ENCODE measurements around the gene C1R.
A peak's percentile ranks its signal among the peaks of the same experiment; 100 is the strongest.

C1R gene

DNA sequence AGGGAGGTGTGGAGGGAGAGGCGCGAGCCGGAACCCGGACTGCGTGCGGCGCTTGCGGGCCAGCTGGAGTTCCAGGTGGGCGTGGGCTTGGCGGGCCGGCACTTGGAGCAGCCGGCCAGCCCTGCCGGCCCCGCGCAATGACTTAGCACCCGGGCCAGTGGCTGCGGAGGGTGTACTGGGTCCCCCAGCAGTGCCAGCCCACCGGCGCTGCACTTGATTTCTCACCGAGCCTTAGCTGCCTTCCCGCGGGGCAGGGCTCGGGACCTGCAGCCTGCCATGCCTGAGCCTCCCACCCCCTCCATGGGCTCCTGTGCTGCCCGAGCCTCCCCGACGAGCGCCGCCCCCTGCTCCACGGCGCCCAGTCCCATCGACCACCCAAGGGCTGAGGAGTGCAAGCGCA is 54.8 kb downstream of the C1R start:
- peak; percentile 30 for DNase-seq (ENCODE audit: low read depth, low spot score)

DNA sequence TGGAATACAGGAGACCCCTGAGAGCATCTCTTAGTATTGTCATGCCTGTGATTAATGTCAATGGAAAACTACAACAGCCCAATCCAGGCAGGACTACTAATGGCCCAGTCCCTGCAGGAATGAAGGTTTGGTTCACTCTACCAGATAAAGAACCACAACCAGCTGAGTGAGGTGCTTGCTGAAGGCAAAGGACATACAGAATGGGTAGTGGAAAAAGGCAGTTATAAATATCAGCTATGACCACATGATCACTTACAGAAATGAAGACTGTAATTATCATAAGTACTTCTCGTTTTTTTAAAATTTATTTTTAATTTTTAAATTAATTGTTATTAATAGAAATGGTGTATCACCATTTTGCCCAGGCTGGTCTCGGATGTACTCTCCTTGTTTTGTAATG is 56.8 kb downstream of the C1R start:
- no peak for DNase-seq (ENCODE audit: low read depth, low spot score)

DNA sequence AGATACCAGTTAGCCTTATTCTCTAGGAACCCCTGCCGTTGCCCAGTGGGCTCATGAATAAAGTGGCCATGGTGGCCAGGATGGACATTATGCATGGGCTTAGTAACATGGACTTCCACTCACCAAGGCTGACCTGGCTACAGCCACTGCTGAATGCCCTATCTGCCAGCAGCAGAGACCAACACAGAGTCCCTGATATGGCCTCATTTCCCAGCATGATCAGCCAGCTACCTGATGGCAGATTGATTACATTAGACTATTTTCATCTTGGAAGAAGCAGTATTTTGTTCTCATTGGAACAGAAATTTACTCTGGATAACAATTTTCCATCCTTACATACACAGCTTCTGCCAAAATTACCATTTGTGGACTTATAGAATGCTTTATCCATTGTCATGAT is 57.8 kb downstream of the C1R start:
- DNase-seq (ENCODE audit: low read depth, low spot score), result no peak

DNA sequence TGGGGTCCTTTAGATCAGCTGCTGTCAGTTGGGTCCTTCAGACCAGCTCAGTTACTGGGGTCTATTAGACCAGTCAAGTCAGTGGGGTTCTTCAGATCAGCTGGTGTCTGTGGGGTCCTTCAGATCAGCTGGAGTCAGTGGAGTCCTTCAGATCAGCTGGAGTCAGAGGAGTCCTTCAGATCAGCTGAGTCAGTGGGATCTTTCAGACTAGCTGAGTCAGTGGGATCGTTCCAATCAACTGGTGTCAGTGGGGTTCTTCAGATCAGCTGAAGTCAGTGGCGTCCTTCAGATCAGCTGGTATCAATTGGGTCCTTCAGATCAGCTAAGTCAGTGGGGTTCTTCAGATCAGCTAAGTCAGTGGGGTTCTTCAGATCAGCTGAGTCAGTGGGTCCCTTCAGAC is 59.3 kb downstream of the C1R start:
- no peak for DNase-seq (ENCODE audit: low read depth, low spot score)

DNA sequence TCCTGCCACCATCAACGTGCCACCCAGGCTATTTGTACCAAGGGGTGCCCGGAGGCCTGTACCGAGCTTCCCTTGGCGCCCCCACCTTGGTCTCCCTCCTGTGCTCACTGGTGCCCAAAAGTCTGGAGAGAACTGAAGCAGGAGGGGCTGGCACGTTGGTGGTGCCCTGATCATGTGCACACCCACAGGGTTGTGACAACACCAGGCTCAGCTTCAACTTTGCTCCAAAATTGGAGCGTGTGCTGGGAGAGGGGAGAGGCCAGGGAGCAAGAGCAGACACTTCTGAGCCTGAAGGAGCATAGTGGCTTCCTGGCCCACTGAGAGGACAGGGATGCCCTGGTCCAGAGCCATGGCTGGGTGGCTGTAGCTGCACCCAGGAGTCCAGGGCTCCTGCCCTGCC is 60.9 kb downstream of the C1R start:
- no peak for DNase-seq (ENCODE audit: low read depth, low spot score)

All from ELF-1 (cell line).